ENCODE results near the gene CXXC1. TPM values are rescaled to one million over a fixed set of nuclear protein-coding genes. Genes with fewer than 3 reads are reported as not detected.
"Not testable (repeated sequence)": the region's sequence is repeated elsewhere in the genome, so short reads cannot be mapped to it uniquely, and the experiment has no call there.

CXXC1 gene
- polyA plus RNA-seq, 1 donor, result 31.3 TPM

- DNase-seq (ENCODE audit: low read depth), result no peak
Measured at GRCh38 chr18:50274941-50275340, 12.6 kb downstream of the CXXC1 start.

GRCh38 chr18:50274044-50274442, 13.4 kb downstream of the CXXC1 start:
- DNase-seq (ENCODE audit: low read depth), result no peak

GRCh38 chr18:50273203-50274043, 14.1 kb downstream of the CXXC1 start:
- no peak for DNase-seq (ENCODE audit: low read depth)

- no peak for DNase-seq (ENCODE audit: low read depth)
Measured at GRCh38 chr18:50272568-50272967, 14.9 kb downstream of the CXXC1 start.

GRCh38 chr18:50268022-50268747, 19.3 kb downstream of the CXXC1 start:
- no peak for DNase-seq (ENCODE audit: low read depth)

GRCh38 chr18:50266248-50266704, 21.2 kb downstream of the CXXC1 start, which contains the start of gene CFAP53:
CFAP53 (minus strand) TSS chr18:50266495; CDS start chr18:50266404, 91 bp downstream.
- DNase-seq (ENCODE audit: low read depth), result peak; percentile 59

- no peak for DNase-seq (ENCODE audit: low read depth)
Measured at GRCh38 chr18:50262977-50263376, 24.5 kb downstream of the CXXC1 start.

GRCh38 chr18:50250935-50251334, 36.6 kb downstream of the CXXC1 start:
- no peak for DNase-seq (ENCODE audit: low read depth)

- DNase-seq (ENCODE audit: low read depth), result no peak
Measured at GRCh38 chr18:50249576-50249975, 37.9 kb downstream of the CXXC1 start.

- DNase-seq (ENCODE audit: low read depth), result no peak
Measured at GRCh38 chr18:50247561-50247960, 39.9 kb downstream of the CXXC1 start.

GRCh38 chr18:50241768-50242167, 45.7 kb downstream of the CXXC1 start:
- DNase-seq (ENCODE audit: low read depth), result not testable (repeated sequence)

- no peak for DNase-seq (ENCODE audit: low read depth)
Measured at GRCh38 chr18:50240080-50240563, 47.4 kb downstream of the CXXC1 start.

- no peak for DNase-seq (ENCODE audit: low read depth)
Measured at GRCh38 chr18:50232419-50232818, 55.1 kb downstream of the CXXC1 start.

Other genes with a start within 250 kb of the CXXC1 start
- gene MYO5B, start 92.5 kb downstream of the CXXC1 start, polyA plus RNA-seq (ENCODE audit: insufficient read length), result 1.6 TPM
- 0.32 TPM for gene CFAP53, start 21.2 kb downstream of the CXXC1 start, polyA plus RNA-seq (ENCODE audit: insufficient read length)
- gene MBD1, start 6.2 kb downstream of the CXXC1 start, polyA plus RNA-seq (ENCODE audit: insufficient read length), result 40.5 TPM
- 2.6 TPM for gene SKA1, start 87.4 kb upstream of the CXXC1 start, polyA plus RNA-seq (ENCODE audit: insufficient read length)